Measurements from ENCODE around the gene SP140L. TPM values are rescaled to one million over a fixed set of nuclear protein-coding genes. Genes with fewer than 3 reads are reported as not detected.

SP140L gene
- total and polyA plus RNA-seq, 2 of the 8 experiments (the other 6 are each of a cell fraction or from before 2014, with no cell fraction given): 0.36 to 1.5 TPM

DNA sequence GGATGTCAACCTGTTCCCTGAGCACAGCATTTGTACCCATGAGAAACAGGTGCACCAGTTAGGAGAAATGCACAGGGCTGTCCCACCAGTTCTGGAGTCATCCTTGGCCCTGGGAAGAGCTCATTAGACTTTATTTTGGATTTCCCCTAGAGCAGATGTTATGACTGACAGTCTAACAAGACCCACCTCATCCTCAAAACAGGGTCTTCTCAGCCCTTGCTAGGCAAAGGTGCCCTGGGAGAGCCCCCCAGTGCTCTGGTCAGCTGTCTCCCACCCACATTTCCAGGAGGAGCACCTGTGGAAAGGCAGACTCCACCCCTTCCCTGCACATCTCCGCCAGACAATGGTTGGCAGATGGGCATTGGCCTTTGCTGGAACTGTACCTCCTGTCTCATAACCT, 83.3 kb downstream of the SP140L start:
- H3K36me3 ChIP-seq (ENCODE audit: control insufficient read depth in 2 of 4, insufficient read depth in 4 of 4, low read length in 3 of 4): no peaks in the 10 kb centered on the region
- peaks cover 7% of the 10 kb centered on the region; the same call in 1 of the 2 replicates for H3K23me2 ChIP-seq (ENCODE audit: low read depth, low read length)
- POLR2A ChIA-PET (ENCODE audit: partially characterized antibody): no interaction called here
- no peak overlapping the region for H3K23ac ChIP-seq (ENCODE audit: insufficient read length)
- H3K79me2 ChIP-seq (ENCODE audit: control insufficient read depth in 1 of 2, insufficient read depth in 2 of 2, low read length in 2 of 2): no peaks in the 10 kb centered on the region
- H3K4me1 ChIP-seq (replicated peaks in 1 of 4; ENCODE audit: control insufficient read depth in 3 of 4, insufficient read depth in 4 of 4, low read length in 3 of 4): peaks cover 0 to 9% (median under 1%) of the 10 kb centered on the region in 4 experiments; a peak in 1 of 7 replicates
- H2AFZ ChIP-seq (ENCODE audit: low read length): no peak overlapping the region
- WGBS, 2 experiments (ENCODE audit: extremely low coverage in 1 of 2, insufficient coverage in 1 of 2, insufficient read length in 1 of 2, insufficient replicate concordance in 2 of 2, low coverage in 1 of 2, low lambda C conversion rate in 2 of 2, missing lambda C conversion rate in 1 of 2): 100% methylated on average over 1 of the region's 1 CpG; no CpG with 5 or more reads in 1 of the 2 experiments
- CTCF ChIA-PET (ENCODE audit: partially characterized antibody): interaction anchor here (0.6 to 0.9 kb wide), 2 partner anchors 10 to 528 kb away, joined by 3 read pairs; no protein-coding TSS in a partner anchor
- H2BK5ac ChIP-seq (ENCODE audit: low read depth, low read length): no peak overlapping the region
- H3K4me3 ChIP-seq (ENCODE audit: extremely low read depth in 1 of 4, insufficient read depth in 2 of 4, low read depth in 3 of 4, low read length in 4 of 4): no peak overlapping the region
- H3K56ac ChIP-seq (replicated peaks; ENCODE audit: insufficient read length, low read depth, low read length): no peak overlapping the region
- no peaks in the 10 kb centered on the region for H3K9me3 ChIP-seq (ENCODE audit: insufficient read depth in 2 of 2, low read depth in 1 of 2, low read length in 1 of 2)
- no peak overlapping the region for H3K27ac ChIP-seq (ENCODE audit: low read depth, low read length)
- H2BK20ac ChIP-seq (ENCODE audit: low read length): no peak overlapping the region
- TF ChIP-seq SIX5 (IDR thresholded peaks at IDR 0.05; ENCODE audit: low read depth, low read length): no peak
- TF ChIP-seq CTBP2 (IDR thresholded peaks at IDR 0.05; ENCODE audit: borderline replicate concordance, insufficient read depth, insufficient read length, low read length): no peak
- TF ChIP-seq CREB1 (IDR thresholded peaks at IDR 0.05): no peak
- TF ChIP-seq FOSL1 (IDR thresholded peaks at IDR 0.05; ENCODE audit: insufficient read depth, low read depth, low read length): no peak
- no peak for TF ChIP-seq SAP30 (IDR thresholded peaks at IDR 0.05; ENCODE audit: insufficient read depth, insufficient replicate concordance, low read length)
- H3K18ac ChIP-seq (ENCODE audit: extremely low read depth, low read length): no peak overlapping the region
- H3K27me3 ChIP-seq (replicated peaks in 1 of 4; ENCODE audit: control insufficient read depth in 3 of 4, extremely low read depth in 1 of 4, insufficient read depth in 3 of 4, low read length in 3 of 4): peaks cover 5 to 29% (median 22%) of the 10 kb centered on the region in 4 experiments
- no peak overlapping the region for H3K9ac ChIP-seq (replicated peaks in 1 of 4; ENCODE audit: extremely low read depth in 1 of 4, low read depth in 3 of 4, low read length in 3 of 4)
- DNase-seq (ENCODE audit: low read depth in 1 of 2, low spot score in 2 of 2) (no peak), FAIRE-seq (no peak)
- no peak overlapping the region for H4K5ac ChIP-seq (ENCODE audit: insufficient read length, low read depth, low read length)
- H2BK120ac ChIP-seq (replicated peaks; ENCODE audit: low read depth, low read length): no peak overlapping the region
- H2AK5ac ChIP-seq (ENCODE audit: low read depth, low read length): no peak overlapping the region
- H3K14ac ChIP-seq (ENCODE audit: insufficient read length): no peak overlapping the region
- H3K4ac ChIP-seq (replicated peaks; ENCODE audit: insufficient read length, low read depth, low read length): no peak overlapping the region
- no peak overlapping the region for H4K91ac ChIP-seq (replicated peaks; ENCODE audit: insufficient read length, low read length)
- no peak overlapping the region for H4K8ac ChIP-seq (ENCODE audit: extremely low read depth, insufficient read depth, low read length)
- H2BK12ac ChIP-seq (ENCODE audit: low read depth, low read length): no peak overlapping the region
- H4K20me1 ChIP-seq (replicated peaks in 1 of 2; ENCODE audit: control insufficient read depth in 1 of 2, insufficient read depth in 2 of 2, low read length in 2 of 2): no peaks in the 10 kb centered on the region
- H3K4me2 ChIP-seq (ENCODE audit: insufficient read depth in 1 of 2, low read depth in 2 of 2, low read length in 2 of 2): no peak overlapping the region; a peak in 1 of 4 replicates
- H3K79me1 ChIP-seq (ENCODE audit: low read depth, low read length): no peaks in the 10 kb centered on the region
- no peak overlapping the region for H2BK15ac ChIP-seq (ENCODE audit: low read length)

Measured in H1 (cell line).